Measurements from ENCODE around the gene KLF9. TPM values are rescaled to one million over a fixed set of nuclear protein-coding genes. Genes with fewer than 3 reads are reported as not detected.
A peak's percentile ranks its signal among the peaks of the same experiment; 100 is the strongest.

KLF9 gene
- total RNA-seq, 1 donor from 2014 or later: 0.25 TPM

DNA sequence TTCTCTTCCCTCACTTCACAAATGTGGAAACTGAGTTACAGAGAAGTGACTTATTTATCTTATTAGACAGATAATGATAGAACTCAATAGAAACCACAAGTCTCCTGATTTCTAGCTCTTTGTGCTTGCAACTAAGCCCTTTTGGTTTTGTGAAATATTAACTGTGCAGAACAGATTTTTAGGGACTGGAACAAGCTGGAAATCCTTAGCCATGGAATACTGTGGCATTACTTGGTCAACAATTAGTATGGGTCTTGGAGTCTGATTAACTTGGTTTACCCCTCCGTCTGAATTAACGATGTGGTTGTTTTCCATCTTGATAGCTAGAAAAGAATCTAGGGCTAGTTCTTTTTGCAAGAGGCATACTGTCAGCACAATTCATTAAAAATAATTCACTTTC, 584 bp upstream of the KLF9 start:
- H3K36me3 Mint-ChIP-seq (ENCODE audit: unreplicated experiment): no peaks in the 10 kb centered on the region
- H3K27me3 Mint-ChIP-seq (ENCODE audit: unreplicated experiment): peaks cover 17% of the 10 kb centered on the region
- H3K4me3 Mint-ChIP-seq (ENCODE audit: unreplicated experiment): no peak overlapping the region
- H3K9me3 Mint-ChIP-seq (ENCODE audit: unreplicated experiment): peaks cover 3% of the 10 kb centered on the region
- TF ChIP-seq, protein P1, sequence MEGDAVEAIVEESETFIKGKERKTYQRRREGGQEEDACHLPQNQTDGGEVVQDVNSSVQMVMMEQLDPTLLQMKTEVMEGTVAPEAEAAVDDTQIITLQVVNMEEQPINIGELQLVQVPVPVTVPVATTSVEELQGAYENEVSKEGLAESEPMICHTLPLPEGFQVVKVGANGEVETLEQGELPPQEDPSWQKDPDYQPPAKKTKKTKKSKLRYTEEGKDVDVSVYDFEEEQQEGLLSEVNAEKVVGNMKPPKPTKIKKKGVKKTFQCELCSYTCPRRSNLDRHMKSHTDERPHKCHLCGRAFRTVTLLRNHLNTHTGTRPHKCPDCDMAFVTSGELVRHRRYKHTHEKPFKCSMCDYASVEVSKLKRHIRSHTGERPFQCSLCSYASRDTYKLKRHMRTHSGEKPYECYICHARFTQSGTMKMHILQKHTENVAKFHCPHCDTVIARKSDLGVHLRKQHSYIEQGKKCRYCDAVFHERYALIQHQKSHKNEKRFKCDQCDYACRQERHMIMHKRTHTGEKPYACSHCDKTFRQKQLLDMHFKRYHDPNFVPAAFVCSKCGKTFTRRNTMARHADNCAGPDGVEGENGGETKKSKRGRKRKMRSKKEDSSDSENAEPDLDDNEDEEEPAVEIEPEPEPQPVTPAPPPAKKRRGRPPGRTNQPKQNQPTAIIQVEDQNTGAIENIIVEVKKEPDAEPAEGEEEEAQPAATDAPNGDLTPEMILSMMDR (IDR thresholded peaks at IDR 0.05; ENCODE audit: partially characterized antibody, unreplicated experiment): no peak
- no peak for DNase-seq
- no peak overlapping the region for H3K27ac Mint-ChIP-seq (ENCODE audit: unreplicated experiment)
- peaks cover 6% of the 10 kb centered on the region for H3K4me1 Mint-ChIP-seq (ENCODE audit: low read depth, unreplicated experiment)

DNA sequence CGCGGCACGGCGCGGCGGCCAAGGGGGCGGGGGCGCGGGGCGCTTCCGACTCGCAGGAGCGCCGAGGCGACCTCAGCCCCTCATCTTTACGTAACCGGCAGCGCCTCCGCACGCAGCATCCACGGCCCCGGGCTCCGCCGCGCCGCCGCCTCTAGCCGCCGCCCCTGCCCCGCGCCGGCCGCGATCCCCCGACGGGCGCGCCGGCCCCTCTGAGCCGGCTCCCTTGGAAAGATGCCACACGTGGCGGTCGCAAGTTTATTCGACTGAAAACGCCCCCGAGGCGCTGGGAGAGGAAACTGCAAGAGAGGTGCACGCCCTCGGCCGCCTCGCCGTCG, 1.0 kb downstream of the KLF9 start:
- TF ChIP-seq, protein P1 (IDR thresholded peaks at IDR 0.05; ENCODE audit: partially characterized antibody, unreplicated experiment): no peak
- DNase-seq: peak; percentile 52
- H3K4me1 Mint-ChIP-seq (ENCODE audit: low read depth, unreplicated experiment): peaks cover 4% of the 10 kb centered on the region
- peaks cover 16% of the 10 kb centered on the region for H3K27me3 Mint-ChIP-seq (ENCODE audit: unreplicated experiment)
- no peaks in the 10 kb centered on the region for H3K36me3 Mint-ChIP-seq (ENCODE audit: unreplicated experiment)
- H3K27ac Mint-ChIP-seq (ENCODE audit: unreplicated experiment): no peak overlapping the region
- H3K4me3 Mint-ChIP-seq (ENCODE audit: unreplicated experiment): peak overlapping the region; percentile 84
- peaks cover 1% of the 10 kb centered on the region for H3K9me3 Mint-ChIP-seq (ENCODE audit: unreplicated experiment)

DNA sequence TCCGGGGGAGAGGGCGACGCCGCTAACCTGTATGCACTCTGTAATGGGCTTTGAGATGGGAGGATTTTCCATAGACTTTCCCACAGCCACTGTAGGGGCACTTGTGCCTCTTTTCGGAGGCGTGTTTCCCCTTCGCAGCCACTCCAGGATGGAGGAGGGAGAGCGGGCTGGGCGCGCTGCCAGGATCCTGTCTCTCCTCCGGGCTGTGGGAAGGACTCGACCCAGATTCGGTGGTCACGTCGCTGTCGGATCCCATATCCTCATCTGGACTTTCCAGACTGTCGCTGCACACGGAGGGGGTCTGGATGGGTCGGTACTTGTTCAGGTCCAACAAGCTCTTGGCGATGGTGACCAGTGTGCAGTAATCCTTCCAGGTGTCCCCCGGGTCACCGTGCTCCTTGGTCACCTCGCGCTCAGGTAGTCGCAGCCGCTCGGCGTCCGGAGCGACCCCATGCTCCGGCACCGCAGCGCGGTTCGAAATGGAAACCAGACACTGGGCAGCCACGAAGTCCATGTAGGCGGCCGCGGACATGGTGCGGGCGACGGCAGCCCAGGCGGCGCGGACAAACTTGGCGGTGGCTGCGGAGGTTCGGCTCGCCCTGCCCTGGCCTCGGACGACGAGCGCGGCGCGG, 1.5 kb downstream of the KLF9 start:
- peaks cover 16% of the 10 kb centered on the region for H3K27me3 Mint-ChIP-seq (ENCODE audit: unreplicated experiment)
- TF ChIP-seq, protein P1 (IDR thresholded peaks at IDR 0.05; ENCODE audit: partially characterized antibody, unreplicated experiment): no peak
- peak; percentile 27 for DNase-seq
- no peaks in the 10 kb centered on the region for H3K36me3 Mint-ChIP-seq (ENCODE audit: unreplicated experiment)
- peaks cover 4% of the 10 kb centered on the region for H3K4me1 Mint-ChIP-seq (ENCODE audit: low read depth, unreplicated experiment)
- H3K4me3 Mint-ChIP-seq (ENCODE audit: unreplicated experiment): peak overlapping the region; percentile 87
- H3K27ac Mint-ChIP-seq (ENCODE audit: unreplicated experiment): no peak overlapping the region
- peaks cover 1% of the 10 kb centered on the region for H3K9me3 Mint-ChIP-seq (ENCODE audit: unreplicated experiment)

DNA sequence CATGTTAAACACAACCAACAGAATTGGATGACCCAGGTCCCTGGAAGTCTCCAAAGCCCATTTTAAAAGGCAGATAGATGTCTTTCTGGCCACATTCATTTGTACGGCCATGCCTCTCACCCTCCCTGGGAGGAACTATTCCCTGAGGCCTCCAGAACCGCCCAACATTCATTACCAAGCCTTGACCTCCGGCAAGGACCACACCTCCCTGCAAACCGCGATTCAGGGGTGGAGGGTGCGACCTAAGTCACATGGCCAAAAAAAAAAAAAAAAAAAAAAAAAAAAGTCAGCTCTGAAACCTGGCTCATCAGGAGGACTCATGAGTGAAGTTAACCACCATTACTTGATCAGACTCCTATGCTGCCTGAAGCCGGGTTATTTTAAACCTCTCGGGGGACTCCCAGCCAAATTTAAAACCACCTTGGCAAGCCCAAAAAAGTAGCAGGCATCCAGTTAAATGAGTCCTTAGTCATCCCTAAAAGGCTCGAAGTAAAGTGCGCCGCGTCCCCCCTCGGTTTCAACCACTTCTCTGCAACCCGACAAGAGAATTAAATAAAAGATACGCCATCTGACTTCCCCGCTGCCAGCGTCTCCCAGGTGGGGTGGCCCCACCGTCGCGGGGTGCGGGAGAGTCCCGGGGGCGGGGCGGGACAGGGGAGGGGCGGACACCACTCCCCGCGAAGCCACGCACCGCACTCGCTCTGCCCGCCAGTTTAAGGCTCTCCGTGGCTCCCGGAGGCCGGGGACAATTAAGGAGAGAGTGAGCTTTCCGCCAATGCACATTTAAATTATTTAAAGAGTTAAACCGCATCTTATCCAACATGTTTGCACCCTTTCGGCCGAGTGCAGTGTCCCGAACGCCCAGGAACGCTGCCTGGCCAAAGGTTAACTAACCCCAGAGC, 2.3 kb downstream of the KLF9 start:
- Mint-ChIP-seq H3K36me3 (ENCODE audit: unreplicated experiment) (no peaks in the 10 kb centered on the region), H3K9me3 (ENCODE audit: unreplicated experiment) (peaks cover 1% of the 10 kb centered on the region), H3K4me1 (ENCODE audit: low read depth, unreplicated experiment) (peaks cover 4% of the 10 kb centered on the region), H3K27ac (ENCODE audit: unreplicated experiment) (no peak overlapping the region), H3K27me3 (ENCODE audit: unreplicated experiment) (peaks cover 16% of the 10 kb centered on the region), H3K4me3 (ENCODE audit: unreplicated experiment) (peak overlapping the region; percentile 87)
- DNase-seq: no peak
- TF ChIP-seq, protein P1 (IDR thresholded peaks at IDR 0.05; ENCODE audit: partially characterized antibody, unreplicated experiment): no peak

All from glutamatergic neuron (in vitro differentiated cells).